ENCODE data around the gene GBX2.
"Not testable (repeated sequence)": the region's sequence is repeated elsewhere in the genome, so short reads cannot be mapped to it uniquely, and the experiment has no call there.

The GBX2 gene

DNA sequence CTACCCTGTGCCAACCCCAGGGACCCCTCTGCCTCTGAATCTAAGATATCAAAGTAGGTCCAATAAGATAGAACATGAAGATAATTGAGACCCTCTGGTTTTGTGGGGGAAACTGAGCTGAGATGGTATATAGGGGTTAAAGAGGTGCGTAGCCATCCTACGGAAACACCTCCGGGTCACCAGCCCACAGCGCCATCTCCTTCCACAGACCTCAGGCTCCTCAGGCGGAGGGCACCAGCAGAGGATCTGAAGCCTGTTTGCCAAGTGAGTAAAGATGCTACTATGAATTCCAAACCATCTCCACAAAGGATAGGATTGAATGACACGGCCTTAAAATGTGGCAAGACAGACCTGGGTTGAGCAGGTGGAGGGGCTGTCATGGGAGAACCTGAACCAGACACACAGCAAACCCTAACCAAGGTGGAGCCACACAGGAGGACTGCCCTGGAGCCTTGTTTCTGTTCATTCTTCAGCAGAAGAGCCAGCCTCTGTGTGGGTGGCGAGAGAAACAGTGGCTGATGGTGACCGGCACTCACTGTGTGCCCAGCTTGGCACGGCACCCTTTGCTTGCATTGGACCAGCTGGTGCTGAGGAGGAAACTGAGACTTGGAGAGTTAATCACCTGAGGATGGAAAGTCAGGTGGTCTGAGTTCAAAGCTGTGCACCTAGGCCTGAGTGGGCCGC, 10.2 kb downstream of the GBX2 start:
- no peak for DNase-seq

- no peak for DNase-seq
Measured at GRCh38 chr2:236157366-236157765, 10.8 kb downstream of the GBX2 start.

GRCh38 chr2:236156860-236157194, 11.4 kb downstream of the GBX2 start:
- DNase-seq: no peak

- no peak for DNase-seq
Measured at GRCh38 chr2:236156095-236156859, 11.9 kb downstream of the GBX2 start.

GRCh38 chr2:236155406-236155805, 12.8 kb downstream of the GBX2 start:
- DNase-seq: no peak

DNA sequence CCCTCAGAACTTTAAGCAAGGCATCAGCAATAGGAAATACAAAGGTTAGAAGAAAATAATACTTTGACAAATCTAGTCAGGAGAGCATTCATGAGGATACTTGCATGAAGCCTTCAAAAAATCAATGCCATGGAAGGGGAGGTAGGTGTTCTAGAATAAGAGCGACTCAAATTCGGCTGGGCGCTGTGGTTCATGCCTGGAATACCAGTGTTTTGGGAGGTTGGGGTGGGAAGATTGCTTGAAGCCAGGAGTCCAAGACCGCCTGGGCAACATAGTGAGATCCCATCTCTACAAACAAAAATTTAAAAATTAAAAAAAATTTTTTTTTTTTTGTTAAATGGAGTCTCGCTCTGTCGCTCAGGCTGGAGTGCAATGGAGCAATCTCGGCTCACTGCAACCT, 21.8 kb downstream of the GBX2 start:
- no peak for DNase-seq

GRCh38 chr2:236143811-236144210, 24.4 kb downstream of the GBX2 start:
- DNase-seq: no peak

DNA sequence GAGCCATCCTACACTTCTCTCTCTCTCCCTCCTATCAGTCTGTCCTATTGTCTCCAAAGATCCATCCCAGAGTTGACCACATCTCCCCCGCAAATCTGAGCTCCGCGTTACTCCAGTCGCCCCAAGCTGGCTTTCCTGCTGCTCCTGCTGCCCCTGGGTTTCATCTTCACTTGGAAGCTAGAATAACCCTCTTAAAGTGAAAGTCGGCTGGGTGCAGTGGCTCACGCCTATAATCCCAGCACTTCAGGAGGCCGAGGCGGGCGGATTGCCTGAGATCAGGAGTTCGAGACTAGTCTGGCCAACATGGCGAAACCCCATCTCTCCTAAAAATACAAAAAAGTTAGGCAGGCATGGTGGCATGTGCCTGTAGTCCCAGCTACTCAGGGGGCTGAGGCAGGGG, 26.6 kb downstream of the GBX2 start:
- not testable (repeated sequence) for DNase-seq

DNA sequence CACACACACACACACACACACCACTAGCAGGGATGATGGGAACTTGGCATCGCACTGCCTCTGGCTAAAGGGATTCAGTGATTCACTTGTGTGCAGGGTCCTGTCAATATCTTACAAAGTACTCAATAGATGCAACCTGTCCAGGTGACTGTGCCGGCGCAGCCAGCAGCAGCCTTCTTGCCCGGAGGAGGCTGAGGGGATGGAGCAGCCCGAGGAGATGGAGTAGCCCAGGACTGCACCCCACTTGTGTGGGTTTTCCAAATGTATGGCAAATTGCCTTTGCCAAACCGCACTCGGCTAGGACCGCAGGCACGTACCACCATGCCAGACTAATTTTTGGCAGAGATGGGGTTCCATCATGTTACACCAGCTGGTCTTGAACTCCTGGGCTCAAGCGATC, 31.1 kb downstream of the GBX2 start:
- DNase-seq: no peak

DNA sequence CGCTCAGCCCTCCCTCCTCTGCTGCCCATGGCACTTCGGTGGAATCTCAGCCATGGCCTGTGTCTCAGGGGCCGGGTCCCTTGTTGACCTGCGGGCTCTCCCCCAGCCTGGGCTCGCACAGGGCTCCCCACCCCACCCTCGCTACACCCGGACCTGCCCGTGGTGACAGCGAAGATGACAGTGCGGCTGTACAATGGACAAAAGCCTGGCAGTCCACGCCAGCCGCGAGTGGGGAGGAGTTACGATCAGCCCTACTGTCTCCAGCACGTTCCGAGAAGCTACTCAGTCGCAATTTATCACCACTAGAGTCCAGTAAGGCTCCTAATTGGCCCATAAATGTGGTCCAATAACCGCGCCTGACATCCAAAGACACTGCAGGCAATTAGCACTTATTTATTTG, 31.6 kb downstream of the GBX2 start:
- peak in 17 of 58 donors; percentile 5 to 55 (median 17) for DNase-seq

DNA sequence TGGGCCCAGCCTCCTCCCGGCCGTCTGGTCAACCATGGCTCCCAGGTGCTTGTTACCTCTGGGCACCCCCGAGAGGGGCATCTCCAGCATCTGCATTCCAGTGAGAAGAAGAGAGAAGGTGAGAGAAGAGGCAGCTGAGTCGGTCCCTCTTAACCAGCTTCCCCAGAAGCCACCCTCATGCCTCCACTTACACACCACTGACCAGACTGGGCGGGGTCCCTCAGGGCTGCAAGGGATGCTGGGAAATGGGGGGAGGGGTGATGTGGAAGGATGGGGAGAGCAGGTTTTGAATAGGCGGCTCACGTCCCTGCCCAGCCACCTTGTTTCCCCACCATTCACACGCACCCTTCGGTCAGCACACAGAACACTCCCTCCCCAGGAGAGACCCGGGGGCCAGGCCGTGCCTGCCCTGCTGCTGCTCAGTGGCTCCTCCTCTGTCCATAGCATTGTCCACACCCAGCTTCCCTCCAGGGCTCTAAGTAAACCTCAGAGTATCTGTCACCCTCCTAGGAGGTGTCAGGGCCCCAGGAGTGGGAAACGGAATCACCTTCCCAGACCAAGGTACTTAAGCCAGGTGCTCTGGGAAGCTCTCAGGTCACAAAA, 34.7 kb downstream of the GBX2 start:
- no peak for DNase-seq

DNA sequence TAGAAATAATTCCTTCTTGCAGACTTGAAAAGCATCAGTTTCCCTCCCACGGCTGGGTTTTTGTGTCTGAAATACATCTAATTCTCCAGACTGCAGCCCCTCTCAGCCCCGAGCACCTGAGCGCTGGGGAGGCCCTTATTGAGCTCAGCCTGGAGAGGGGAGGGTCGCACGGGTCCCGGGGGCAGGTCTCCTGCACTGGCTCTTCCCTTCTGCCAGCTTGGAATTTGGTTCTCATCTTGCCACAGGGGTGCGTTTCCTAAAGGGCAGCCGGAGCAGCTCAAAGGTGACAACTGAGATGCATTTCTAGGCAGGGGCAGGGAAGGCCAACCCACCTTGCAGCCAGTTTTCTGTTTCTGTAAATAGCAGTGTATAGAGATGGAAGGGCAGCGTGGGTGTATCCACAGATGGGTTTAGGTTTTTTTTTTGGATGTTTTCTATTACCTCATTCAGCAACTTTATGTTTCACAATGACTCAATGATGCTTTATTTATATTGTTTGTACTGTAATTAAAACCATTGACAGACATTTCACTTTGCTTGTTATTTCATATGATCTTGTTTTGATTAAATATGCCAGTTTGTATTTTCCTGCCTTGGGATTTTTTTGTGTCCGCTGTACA, 37.0 kb downstream of the GBX2 start:
- DNase-seq: no peak

DNA sequence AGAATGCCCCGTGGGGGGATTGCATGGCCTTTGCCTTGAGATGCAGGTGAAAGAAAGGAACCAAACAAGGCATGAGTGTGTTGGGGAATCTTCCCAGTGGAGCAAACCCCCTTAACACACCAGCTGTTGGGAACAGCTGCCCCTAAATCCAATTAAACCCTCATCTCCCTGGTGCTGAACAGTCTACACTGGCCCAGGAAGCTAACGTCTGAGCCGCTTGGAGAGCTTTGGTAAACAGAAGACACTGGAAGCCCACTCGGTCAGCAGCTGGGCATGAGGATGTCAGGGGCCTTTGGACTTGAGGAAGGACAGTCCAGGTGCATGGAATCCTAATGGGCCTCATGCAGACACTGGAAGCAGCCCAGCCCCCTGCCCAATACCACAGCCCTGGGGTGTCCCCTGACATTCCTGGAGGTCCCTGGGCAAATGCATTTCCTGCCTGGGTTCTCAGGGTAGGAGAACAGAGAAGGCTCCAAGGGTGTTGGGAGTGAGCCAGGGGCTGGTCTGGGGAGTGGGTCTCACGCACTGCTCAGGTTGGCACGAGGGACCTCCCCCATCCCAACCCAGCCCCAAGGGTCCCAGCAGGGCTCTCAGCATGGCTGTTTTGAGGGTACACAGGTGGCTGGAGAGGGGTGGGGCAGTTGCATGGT, 37.7 kb downstream of the GBX2 start:
- DNase-seq: no peak

- no peak for DNase-seq
Measured at GRCh38 chr2:236129935-236130334, 38.3 kb downstream of the GBX2 start.

GRCh38 chr2:236128321-236128720, 39.9 kb downstream of the GBX2 start:
- no peak for DNase-seq

- DNase-seq: no peak
Measured at GRCh38 chr2:236127010-236127409, 41.2 kb downstream of the GBX2 start.

- DNase-seq: no peak
Measured at GRCh38 chr2:236125541-236125940, 42.6 kb downstream of the GBX2 start.

GRCh38 chr2:236124182-236124893, 43.8 kb downstream of the GBX2 start:
- DNase-seq: no peak

DNA sequence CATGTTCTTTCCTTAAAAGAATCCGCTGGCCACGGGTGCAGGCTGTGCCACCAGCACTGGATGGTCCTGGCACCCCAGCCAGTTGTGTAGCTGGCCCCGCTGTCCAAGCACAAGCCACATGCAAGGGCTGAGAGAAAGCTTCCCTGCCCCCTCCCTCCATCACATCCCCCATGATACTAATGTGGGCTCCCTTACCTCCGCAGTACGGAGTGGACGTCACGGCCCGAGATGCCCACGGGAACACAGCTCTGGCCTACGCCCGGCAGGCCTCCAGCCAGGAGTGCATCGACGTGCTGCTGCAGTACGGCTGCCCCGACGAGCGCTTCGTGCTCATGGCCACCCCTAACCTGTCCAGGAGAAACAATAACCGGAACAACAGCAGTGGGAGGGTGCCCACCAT, 44.5 kb downstream of the GBX2 start:
- DNase-seq: no peak

- no peak for DNase-seq
Measured at GRCh38 chr2:236122236-236122635, 46.0 kb downstream of the GBX2 start.

GRCh38 chr2:236121546-236121945, 46.6 kb downstream of the GBX2 start:
- no peak for DNase-seq

Data from anterior cingulate cortex (tissue), 58 donors.